Neutrophil (primary cell): ENCODE measurements around the gene ZBTB12.

Source experiments
- H3K27ac ChIP-seq: fragments of 200-600 bp; sonication (generic); 2 replicates; pipeline ENCODE4 v1.5.1; 2016; ENCODE audit warnings: mild to moderate bottlenecking, moderate library complexity
- H3K27me3 ChIP-seq: fragments of 200-600 bp; sonication (generic); 2 replicates; pipeline ENCODE4 v1.6.0; 2016; ENCODE audit warnings: mild to moderate bottlenecking
- H3K36me3 ChIP-seq: fragments of 200-600 bp; sonication (generic); 2 replicates; pipeline ENCODE4 v1.5.1; 2017
- H3K4me1 ChIP-seq, 2 experiments: fragments of 200-600 bp in 1 of 2; sonication (generic) in 1 of 2; 1 replicate in 1 of 2; 2 replicates in 1 of 2; pipeline versions ENCODE4 v1.5.1 to v1.6.1; 2013 to 2016; ENCODE audit warnings: low read depth in 1 of 2, low read length in 1 of 2, mild to moderate bottlenecking in 1 of 2, moderate library complexity in 1 of 2; ENCODE audit not compliant: control insufficient read depth in 1 of 2, insufficient read depth in 1 of 2
- H3K4me3 ChIP-seq, 2 experiments: fragments of 200-600 bp in 1 of 2; sonication (generic) in 1 of 2; 1 replicate in 1 of 2; 2 replicates in 1 of 2; pipeline ENCODE4 v1.5.1; 2013 to 2016; ENCODE audit warnings: low read depth in 1 of 2, low read length in 1 of 2, mild to moderate bottlenecking in 1 of 2, moderate library complexity in 1 of 2
- H3K9me3 ChIP-seq: fragments of 200-600 bp; sonication (generic); 2 replicates; pipeline ENCODE4 v1.5.1; 2016
- CTCF ChIP-seq: fragments of 200-600 bp; sonication (generic); IDR thresholded peaks from 2 replicates; pipeline ENCODE4 v1.5.1; 2016; ENCODE audit warnings: antibody characterized with exemption

Gene ZBTB12

GRCh38 chr6:31888276-31889258 lies 13.3 kb downstream of the ZBTB12 start:
- no peak overlapping the region for H3K4me3 ChIP-seq
- no peaks in the 10 kb centered on the region for H3K27me3 ChIP-seq
- no peaks in the 10 kb centered on the region for H3K4me1 ChIP-seq
- no peak overlapping the region for H3K27ac ChIP-seq
- H3K9me3 ChIP-seq = no peaks in the 10 kb centered on the region
- peak; percentile 60 for TF ChIP-seq CTCF
- peaks cover 42% of the 10 kb centered on the region for H3K36me3 ChIP-seq

GRCh38 chr6:31887173-31888007 lies 14.5 kb downstream of the ZBTB12 start:
- Histone ChIP-seq H3K4me3 (no peak overlapping the region), H3K4me1 (no peaks in the 10 kb centered on the region), H3K27ac (no peak overlapping the region), H3K9me3 (no peaks in the 10 kb centered on the region), H3K36me3 (peaks cover 53% of the 10 kb centered on the region), H3K27me3 (no peaks in the 10 kb centered on the region)
- TF ChIP-seq CTCF = no peak

- TF ChIP-seq CTCF = no peak
- Histone ChIP-seq H3K36me3 (peaks cover 56% of the 10 kb centered on the region), H3K4me3 (no peak overlapping the region), H3K27ac (no peak overlapping the region), H3K27me3 (no peaks in the 10 kb centered on the region), H3K9me3 (no peaks in the 10 kb centered on the region), H3K4me1 (no peaks in the 10 kb centered on the region)
Observed at GRCh38 chr6:31886541-31886991, 15.3 kb downstream of the ZBTB12 start.

- no peak for TF ChIP-seq CTCF
- H3K27me3 ChIP-seq = no peaks in the 10 kb centered on the region
- H3K36me3 ChIP-seq = peaks cover 76% of the 10 kb centered on the region
- no peaks in the 10 kb centered on the region for H3K9me3 ChIP-seq
- no peak overlapping the region for H3K4me3 ChIP-seq
- H3K4me1 ChIP-seq = no peaks in the 10 kb centered on the region
- H3K27ac ChIP-seq = no peak overlapping the region
Observed at GRCh38 chr6:31884528-31885035, 17.3 kb downstream of the ZBTB12 start.

DNA sequence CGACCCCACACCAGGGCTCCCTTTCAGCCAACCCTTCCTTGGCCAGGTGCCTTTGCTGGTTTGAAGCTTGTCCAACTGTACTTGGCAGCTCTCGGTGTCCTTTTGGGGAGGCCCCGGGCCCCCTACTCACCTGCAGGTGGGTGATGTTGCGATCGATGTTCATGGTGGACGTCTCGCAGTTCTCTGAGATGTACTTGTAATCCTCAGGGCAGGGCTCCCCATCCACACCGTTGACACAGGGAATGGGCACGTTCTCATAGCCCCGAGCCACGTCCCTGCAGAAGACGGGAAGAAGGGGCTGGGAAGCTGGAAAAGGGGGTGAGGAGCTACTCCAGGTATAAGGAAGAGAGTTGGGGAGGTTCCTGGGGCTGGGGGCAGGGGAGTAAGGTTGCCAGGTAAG lies 18.2 kb downstream of the ZBTB12 start:
- no peak for TF ChIP-seq CTCF
- no peaks in the 10 kb centered on the region for H3K4me1 ChIP-seq
- H3K27ac ChIP-seq = no peak overlapping the region
- peaks cover 78% of the 10 kb centered on the region for H3K36me3 ChIP-seq
- H3K4me3 ChIP-seq = no peak overlapping the region
- H3K9me3 ChIP-seq = no peaks in the 10 kb centered on the region
- H3K27me3 ChIP-seq = no peaks in the 10 kb centered on the region
